Gastrocnemius medialis (tissue), 4 donors: ENCODE measurements around the gene MRPL3. TPM values are rescaled to one million over a fixed set of nuclear protein-coding genes. Genes with fewer than 3 reads are reported as not detected.

Experiments
- ATAC-seq, 2 donors: fragments of 150-250 bp; one replicate each; pipeline ENCODE4 v1.9.1; 2016
- DNase-seq, 2 donors: peaks; one replicate each; pipeline ENCODE4 v3.0.0-alpha.2; 2019
- H3K27ac ChIP-seq, 4 donors: fragments of 200-600 bp; sonication (generic); 1 replicate in 1 of 4; 2 replicates in 3 of 4; pipeline ENCODE4 v1.5.1; 2016 to 2018; ENCODE audit warnings: mild to moderate bottlenecking in 2 of 4, moderate library complexity in 1 of 4
- H3K27me3 ChIP-seq, 3 donors: fragments of 200-600 bp; sonication (generic) in 2 of 3; 1 replicate in 1 of 3; 2 replicates in 2 of 3; pipeline versions ENCODE4 v1.5.1 to v1.6.0; 2016 to 2019; ENCODE audit warnings: mild to moderate bottlenecking in 1 of 3, moderate library complexity in 1 of 3
- H3K36me3 ChIP-seq, 2 donors: fragments of 200-600 bp; sonication (generic) in 1 of 2; one replicate each; pipeline ENCODE4 v1.5.1; 2017 to 2018
- H3K4me1 ChIP-seq, 2 donors: fragments of 200-600 bp; sonication (generic) in 1 of 2; one replicate each; pipeline ENCODE4 v1.5.1; 2016 to 2017; ENCODE audit warnings: mild to moderate bottlenecking in 2 of 2
- H3K4me3 ChIP-seq, 4 donors: fragments of 200-600 bp; sonication (generic) in 3 of 4; 1 replicate in 1 of 4; 2 replicates in 3 of 4; pipeline ENCODE4 v1.5.1; 2016 to 2019; ENCODE audit warnings: mild to moderate bottlenecking in 2 of 4
- H3K9me3 ChIP-seq, 3 donors: fragments of 200-600 bp; sonication (generic) in 2 of 3; 1 replicate in 1 of 3; 2 replicates in 2 of 3; pipeline ENCODE4 v1.5.1; 2016 to 2019
- POLR2A ChIP-seq, 2 donors: fragments of 450-650 bp; IDR thresholded peaks; one replicate each; pipeline ENCODE4 v1.6.1; 2017; ENCODE audit warnings: antibody characterized with exemption in 2 of 2, mild to moderate bottlenecking in 2 of 2, moderate library complexity in 2 of 2
- in situ Hi-C, 4 donors: fragments of 200-750 bp; cut with MboI; loops; one replicate each; pipeline versions ENCODE4 v1.15.0 to v1.8.0; 2017; ENCODE audit warnings: low sequenced_read_pairs in 4 of 4
- intact Hi-C: fragments of 100-400 bp; cut with DNase I; formaldehyde crosslinking; loops from one replicate; pipeline ENCODE4 v1.15.1; 2023; ENCODE audit warnings: low total_unique reads
- total RNA-seq, 4 donors: library from RNA; depleted of rRNA; stranded (reverse); fragments of >200 nt; gene quantifications; one replicate each; pipeline versions ENCODE4 v1.1.0 to v1.2.3, GENCODE V29; 2016
- TF ChIP-seq, protein P1 (sequence below), 5 experiments: fragments of 450-650 bp in 3 of 5; fragments of 200-600 bp in 2 of 5; sonication (generic) in 2 of 5; IDR thresholded peaks in 4 of 5; conservative IDR thresholded peaks in 1 of 5; 1 replicate in 4 of 5; 2 replicates in 1 of 5; pipeline ENCODE4 v1.5.1; 2016 to 2019; ENCODE audit warnings: antibody characterized with exemption in 5 of 5, mild to moderate bottlenecking in 3 of 5, moderate library complexity in 3 of 5

The MRPL3 gene
- total RNA-seq, 4 donors from 2014 or later: 72.3 to 109 (median 97.1) TPM

DNA sequence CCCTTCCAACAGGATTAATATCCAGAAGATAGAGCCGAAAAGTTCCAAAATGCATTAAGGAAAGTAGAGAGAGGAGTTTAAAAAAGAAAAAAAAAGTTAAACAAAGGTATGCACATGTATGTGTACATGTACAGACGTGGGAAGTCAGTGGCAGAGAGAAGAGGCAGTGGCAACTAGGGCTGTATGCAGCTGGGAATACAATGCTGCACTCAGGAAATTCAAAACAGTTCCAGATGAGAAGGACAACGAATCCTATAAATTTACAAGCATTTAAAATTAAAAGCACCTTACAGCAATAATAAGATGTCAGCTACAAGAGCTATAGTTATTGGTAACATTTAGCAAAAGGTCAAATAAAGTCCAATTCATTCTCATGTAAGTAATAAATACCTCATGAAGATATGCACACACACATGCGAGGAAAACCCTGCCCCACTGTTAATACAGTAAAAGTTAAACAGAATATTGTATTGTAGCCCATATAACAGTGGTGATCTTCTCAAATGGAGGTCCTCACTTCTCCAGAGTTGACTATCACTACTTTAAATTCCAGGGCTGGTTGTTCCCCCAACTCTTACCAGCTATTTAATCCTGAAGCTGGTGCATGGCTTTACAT is 18.2 kb downstream of the MRPL3 start:
- H3K36me3 ChIP-seq: peaks cover 0 to 32% of the 10 kb centered on the region in 2 donors
- no peak overlapping the region for H3K27ac ChIP-seq
- in situ Hi-C loops (no loop called here), intact Hi-C loops (no loop called here)
- H3K9me3 ChIP-seq: no peaks in the 10 kb centered on the region
- H3K4me1 ChIP-seq: no peaks in the 10 kb centered on the region
- ATAC-seq: no peak
- no peaks in the 10 kb centered on the region for H3K27me3 ChIP-seq
- TF ChIP-seq, protein P1, sequence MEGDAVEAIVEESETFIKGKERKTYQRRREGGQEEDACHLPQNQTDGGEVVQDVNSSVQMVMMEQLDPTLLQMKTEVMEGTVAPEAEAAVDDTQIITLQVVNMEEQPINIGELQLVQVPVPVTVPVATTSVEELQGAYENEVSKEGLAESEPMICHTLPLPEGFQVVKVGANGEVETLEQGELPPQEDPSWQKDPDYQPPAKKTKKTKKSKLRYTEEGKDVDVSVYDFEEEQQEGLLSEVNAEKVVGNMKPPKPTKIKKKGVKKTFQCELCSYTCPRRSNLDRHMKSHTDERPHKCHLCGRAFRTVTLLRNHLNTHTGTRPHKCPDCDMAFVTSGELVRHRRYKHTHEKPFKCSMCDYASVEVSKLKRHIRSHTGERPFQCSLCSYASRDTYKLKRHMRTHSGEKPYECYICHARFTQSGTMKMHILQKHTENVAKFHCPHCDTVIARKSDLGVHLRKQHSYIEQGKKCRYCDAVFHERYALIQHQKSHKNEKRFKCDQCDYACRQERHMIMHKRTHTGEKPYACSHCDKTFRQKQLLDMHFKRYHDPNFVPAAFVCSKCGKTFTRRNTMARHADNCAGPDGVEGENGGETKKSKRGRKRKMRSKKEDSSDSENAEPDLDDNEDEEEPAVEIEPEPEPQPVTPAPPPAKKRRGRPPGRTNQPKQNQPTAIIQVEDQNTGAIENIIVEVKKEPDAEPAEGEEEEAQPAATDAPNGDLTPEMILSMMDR (IDR thresholded peaks at IDR 0.05 in 4 of 5, conservative IDR thresholded peaks at IDR 0.05 in 1 of 5): no peak
- DNase-seq: no peak
- H3K4me3 ChIP-seq: no peak overlapping the region

DNA sequence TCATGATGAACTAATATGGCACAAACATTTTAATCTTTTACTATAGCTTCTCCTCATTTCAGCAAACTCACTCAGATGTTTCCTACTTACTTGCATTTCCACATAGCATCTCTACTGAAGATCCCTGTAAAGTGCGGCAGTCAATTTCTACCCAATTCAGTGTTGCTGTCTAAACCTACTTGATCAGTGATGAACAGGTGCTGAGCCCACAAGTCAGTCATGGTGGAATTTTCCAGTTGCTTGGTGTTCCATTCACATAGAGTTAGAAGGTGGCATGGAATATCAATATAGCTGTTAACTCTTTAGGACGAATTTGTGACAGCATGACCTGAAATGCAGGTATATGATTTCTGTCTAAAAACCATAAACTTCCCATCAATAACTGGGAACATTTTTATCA is 22.7 kb downstream of the MRPL3 start:
- no peak overlapping the region for H3K27ac ChIP-seq
- in situ Hi-C loops (no loop called here), intact Hi-C loops (no loop called here)
- DNase-seq (no peak), ATAC-seq (no peak)
- H3K27me3 ChIP-seq: no peaks in the 10 kb centered on the region
- H3K4me1 ChIP-seq: peaks cover 3 to 6% of the 10 kb centered on the region in 2 donors
- H3K36me3 ChIP-seq: peaks cover 0 to 13% of the 10 kb centered on the region in 2 donors
- H3K4me3 ChIP-seq: no peak overlapping the region
- TF ChIP-seq, protein P1 (IDR thresholded peaks at IDR 0.05 in 4 of 5, conservative IDR thresholded peaks at IDR 0.05 in 1 of 5): no peak
- TF ChIP-seq POLR2A (IDR thresholded peaks at IDR 0.05): no peak
- no peaks in the 10 kb centered on the region for H3K9me3 ChIP-seq

DNA sequence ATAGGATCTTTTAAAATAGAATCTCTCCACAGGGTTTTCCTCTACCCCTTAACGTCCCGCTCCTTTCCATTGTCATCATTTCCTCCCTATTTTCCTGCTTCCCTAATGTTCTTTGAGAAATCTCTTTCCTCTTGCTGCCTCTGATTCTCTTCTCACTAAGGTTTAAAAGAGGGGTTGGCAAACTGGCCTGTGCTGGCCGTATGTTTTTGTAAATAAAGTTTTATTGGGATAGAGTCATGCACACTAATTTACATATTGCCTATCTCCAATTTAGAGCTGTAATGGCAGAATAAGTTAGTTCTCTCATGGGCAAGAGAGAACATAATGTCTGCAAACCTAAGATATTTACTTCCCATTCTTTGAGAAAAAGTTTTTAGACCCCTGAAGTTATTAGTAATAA is 25.0 kb downstream of the MRPL3 start:
- no peak overlapping the region for H3K4me3 ChIP-seq
- DNase-seq: no peak
- H3K36me3 ChIP-seq: no peaks in the 10 kb centered on the region
- no peaks in the 10 kb centered on the region for H3K9me3 ChIP-seq
- in situ Hi-C loops (no loop called here), intact Hi-C loops (no loop called here)
- TF ChIP-seq, protein P1 (IDR thresholded peaks at IDR 0.05 in 4 of 5, conservative IDR thresholded peaks at IDR 0.05 in 1 of 5): no peak
- no peak for TF ChIP-seq POLR2A (IDR thresholded peaks at IDR 0.05)
- H3K4me1 ChIP-seq: peaks cover 3 to 6% of the 10 kb centered on the region in 2 donors
- no peaks in the 10 kb centered on the region for H3K27me3 ChIP-seq
- ATAC-seq: no peak
- H3K27ac ChIP-seq: no peak overlapping the region

GRCh38 chr3:131474115-131474514 is 28.7 kb downstream of the MRPL3 start:
- intact Hi-C loops (no loop called here), in situ Hi-C loops (no loop called here)
- ATAC-seq: no peak

More at GRCh38 chr3:131474115-131474514, 28.7 kb downstream of the MRPL3 start:
- DNase-seq: no peak
- Histone ChIP-seq H3K27me3 (no peaks in the 10 kb centered on the region), H3K9me3 (no peaks in the 10 kb centered on the region), H3K27ac (no peak overlapping the region), H3K4me3 (no peak overlapping the region), H3K4me1 (peaks cover 3 to 6% of the 10 kb centered on the region in 2 donors), H3K36me3 (peaks cover 0 to 23% of the 10 kb centered on the region in 2 donors)
- no peak for TF ChIP-seq POLR2A (IDR thresholded peaks at IDR 0.05)
- TF ChIP-seq, protein P1 (IDR thresholded peaks at IDR 0.05 in 4 of 5, conservative IDR thresholded peaks at IDR 0.05 in 1 of 5): no peak
